ENCODE measurements around the gene NCAPG.
"Not testable (repeated sequence)": the region's sequence is repeated elsewhere in the genome, so short reads cannot be mapped to it uniquely, and the experiment has no call there.

GRCh38 chr4:17850295-17850694 lies 39.5 kb downstream of the NCAPG start:
- TF ChIP-seq POLR2A, POLR2AphosphoS5 (IDR thresholded peaks at IDR 0.05): not testable (repeated sequence)
- TF ChIP-seq, protein P1, sequence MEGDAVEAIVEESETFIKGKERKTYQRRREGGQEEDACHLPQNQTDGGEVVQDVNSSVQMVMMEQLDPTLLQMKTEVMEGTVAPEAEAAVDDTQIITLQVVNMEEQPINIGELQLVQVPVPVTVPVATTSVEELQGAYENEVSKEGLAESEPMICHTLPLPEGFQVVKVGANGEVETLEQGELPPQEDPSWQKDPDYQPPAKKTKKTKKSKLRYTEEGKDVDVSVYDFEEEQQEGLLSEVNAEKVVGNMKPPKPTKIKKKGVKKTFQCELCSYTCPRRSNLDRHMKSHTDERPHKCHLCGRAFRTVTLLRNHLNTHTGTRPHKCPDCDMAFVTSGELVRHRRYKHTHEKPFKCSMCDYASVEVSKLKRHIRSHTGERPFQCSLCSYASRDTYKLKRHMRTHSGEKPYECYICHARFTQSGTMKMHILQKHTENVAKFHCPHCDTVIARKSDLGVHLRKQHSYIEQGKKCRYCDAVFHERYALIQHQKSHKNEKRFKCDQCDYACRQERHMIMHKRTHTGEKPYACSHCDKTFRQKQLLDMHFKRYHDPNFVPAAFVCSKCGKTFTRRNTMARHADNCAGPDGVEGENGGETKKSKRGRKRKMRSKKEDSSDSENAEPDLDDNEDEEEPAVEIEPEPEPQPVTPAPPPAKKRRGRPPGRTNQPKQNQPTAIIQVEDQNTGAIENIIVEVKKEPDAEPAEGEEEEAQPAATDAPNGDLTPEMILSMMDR (IDR thresholded peaks at IDR 0.05 in 8 of 11, conservative IDR thresholded peaks at IDR 0.05 in 3 of 11), result not testable (repeated sequence)

Measured in spleen (tissue), 7 donors.